ENCODE results near the gene CSTB.
A peak's percentile ranks its signal among the peaks of the same experiment; 100 is the strongest.

The CSTB gene

DNA sequence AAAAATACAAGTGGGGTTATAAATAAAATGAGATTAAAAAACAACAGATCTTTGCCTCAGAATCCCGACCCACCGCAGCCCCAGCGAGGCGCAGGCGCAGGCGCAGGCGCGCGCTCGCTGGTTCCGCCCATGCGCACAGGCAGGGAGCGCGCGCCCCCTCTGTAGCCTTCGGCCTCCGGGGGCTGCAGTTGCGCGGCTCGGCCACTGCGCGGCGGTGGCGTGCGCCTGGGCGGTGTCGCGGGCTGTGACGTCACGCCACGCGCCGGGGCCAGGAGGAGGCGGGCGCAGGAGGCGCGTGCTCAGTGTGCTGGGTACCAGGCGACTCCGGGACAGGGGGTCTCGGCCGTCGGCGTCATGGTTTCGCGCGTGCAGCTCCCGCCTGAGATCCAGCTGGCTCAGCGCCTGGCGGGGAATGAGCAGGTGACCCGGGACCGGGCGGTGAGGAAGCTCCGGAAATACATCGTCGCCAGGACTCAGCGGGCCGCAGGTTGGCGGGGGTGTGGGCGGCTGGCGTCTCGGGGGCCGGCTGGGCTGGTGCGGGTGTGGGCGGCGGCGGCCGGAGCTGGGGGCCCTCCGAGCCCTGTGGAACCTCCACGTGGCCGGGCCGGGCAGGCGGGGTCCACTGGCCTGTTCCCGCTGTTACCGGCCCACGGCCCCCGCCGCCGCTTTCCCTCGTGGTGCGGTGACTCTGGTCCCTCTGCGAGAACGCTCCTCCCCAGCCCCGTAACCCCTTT, 13.3 kb upstream of the CSTB start, which contains the start of gene RRP1:
TSS of gene RRP1 (plus strand) at position 302 of the 734 bp plus-strand sequence. CDS start at position 355, 53 bp downstream.
- DNase-seq = peak; percentile 93

DNA sequence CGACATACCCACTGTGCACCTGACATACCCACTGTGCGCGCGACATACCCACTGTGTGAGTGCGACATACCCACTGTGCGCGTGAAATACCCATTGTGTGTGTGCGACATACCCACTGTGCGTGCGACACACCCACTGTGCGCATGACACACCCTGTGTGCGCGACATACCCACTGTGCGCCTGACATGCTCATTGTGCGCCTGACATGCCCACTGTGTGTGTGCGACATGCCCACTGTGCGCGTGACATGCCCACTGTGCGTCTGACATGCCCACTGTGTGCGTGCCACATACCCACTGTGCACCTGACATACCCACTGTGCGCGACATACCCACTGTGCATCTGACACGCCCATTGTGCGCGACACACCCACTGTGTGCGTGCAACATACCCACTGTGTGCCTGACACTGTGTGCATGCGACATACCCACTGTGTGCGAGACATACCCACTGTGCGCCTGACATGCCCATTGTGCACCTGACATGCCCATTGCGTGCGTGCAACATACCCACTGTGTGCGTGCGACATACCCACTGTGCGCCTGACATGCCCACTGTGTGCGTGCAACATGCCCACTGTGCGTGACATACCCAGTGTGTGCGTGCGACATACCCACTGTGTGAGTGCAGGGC, 10.8 kb upstream of the CSTB start:
- DNase-seq = no peak

DNA sequence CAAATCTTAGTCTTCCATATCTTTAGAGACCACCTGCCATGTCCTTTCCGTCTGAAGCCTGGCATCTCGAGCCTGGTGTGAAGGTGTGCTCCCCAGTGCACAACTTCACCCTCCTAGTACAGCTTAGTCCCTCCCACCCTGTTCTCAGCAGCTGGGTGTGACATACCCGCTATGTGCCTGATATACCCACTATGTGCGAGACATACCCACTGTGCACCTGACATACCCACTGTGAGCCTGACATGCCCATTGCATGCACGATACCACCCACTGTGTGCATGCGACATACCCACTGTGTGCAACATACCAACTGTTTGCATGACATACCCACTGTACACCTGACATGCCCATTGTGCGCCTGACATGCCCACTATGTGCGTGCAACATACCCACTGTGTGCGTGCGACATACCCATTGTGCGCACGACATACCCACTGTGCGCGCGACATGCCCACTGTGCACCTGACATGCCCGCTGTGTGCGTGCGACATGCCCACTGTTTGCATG, 10.2 kb upstream of the CSTB start:
- DNase-seq = no peak

DNA sequence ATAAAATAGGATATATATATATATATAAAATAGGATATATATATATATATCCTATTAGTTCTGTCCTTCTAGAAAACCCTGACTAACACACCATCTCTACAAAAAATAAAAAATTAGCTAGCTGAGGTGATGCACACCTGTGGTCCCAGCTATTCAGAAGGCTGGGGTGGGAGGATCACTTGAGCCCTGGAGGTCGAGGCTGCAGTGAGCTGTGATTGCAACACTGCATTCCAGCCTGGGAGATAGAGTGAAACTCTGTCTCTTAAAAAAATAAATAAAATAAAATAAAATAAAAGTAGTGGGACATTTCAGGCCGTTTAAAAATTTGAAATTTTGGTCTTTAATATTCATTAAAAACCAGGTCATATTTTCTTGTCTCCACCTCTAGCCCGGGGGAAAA, 9.0 kb upstream of the CSTB start:
- no peak for DNase-seq

DNA sequence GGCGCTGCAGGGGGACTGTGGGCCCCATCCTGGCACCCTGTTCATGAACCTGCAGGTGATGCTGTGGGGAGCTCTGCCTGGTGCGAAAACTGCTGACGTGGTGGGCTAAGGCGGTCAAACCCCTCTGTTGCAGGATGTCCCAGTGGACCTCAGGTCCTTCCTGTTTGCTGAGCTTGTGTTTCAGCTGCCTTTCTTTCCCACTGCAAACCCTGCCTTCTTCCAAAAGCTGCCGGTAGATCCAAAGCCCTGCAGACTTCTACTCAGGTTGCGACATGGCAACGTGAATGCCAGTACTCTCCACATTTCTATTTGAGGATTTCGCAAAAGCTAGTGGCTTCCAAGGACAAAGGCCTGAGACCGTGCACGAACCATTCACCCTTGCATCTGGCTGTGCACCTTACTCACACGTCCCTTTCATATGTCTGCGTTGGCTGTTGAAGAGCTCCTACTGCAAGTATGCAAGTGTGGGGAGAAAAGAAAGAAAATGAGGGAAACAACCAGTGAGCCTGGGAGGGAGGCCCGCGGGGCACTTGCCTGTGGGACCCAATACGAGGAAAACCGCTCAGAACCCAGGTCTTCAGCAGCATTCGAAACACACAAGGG, 7.1 kb upstream of the CSTB start:
- DNase-seq = no peak

DNA sequence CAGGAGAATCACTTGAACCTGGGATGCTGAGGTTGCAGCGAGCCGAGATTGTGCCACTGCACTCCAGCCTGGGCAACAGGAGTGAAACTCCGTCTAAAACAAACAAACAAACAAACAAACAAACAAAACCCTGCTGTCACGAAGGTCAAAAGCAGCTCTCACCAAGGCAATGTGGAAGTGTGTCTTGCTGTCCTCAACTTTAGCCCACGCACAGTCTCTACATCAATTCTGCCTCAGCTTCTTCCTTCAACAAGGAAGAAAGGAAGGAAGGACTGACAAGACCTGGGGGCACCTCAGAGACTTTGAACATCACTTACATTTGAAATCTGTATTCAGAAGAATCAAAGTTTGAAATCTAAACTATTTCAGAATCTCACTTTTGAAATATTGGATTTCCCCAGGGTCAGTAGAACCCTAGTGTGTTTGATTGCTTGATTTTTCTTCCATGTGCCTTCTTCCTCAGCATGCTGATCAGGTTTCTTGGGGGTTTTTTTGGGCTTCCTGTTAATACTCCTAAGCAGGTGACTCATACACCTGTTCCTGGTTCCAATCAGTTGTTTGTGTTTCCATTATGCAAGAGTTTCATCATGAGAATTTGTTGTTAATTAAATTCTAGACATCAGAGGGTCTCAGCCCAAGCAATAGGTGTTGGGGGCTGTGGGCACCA, 6.5 kb upstream of the CSTB start:
- DNase-seq = no peak

DNA sequence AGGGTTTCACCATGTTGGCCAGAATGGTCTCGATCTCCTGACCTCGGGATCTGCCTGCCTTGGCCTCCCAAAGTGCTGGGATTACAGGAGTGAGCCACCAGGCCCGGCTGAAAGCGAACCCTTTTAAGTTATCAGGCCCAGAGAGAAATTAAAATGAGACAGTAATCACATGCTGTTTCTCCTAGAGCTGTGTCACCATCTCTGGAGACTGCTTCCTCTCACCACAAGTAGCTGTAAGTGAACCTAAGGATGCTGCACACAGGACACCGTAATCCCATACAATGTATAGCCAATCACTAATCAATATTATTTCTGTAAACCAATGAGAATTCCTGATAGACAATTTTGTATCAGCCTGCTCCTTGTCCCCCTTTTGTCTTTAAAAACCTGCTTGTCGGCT, 5.7 kb upstream of the CSTB start:
- DNase-seq = no peak

DNA sequence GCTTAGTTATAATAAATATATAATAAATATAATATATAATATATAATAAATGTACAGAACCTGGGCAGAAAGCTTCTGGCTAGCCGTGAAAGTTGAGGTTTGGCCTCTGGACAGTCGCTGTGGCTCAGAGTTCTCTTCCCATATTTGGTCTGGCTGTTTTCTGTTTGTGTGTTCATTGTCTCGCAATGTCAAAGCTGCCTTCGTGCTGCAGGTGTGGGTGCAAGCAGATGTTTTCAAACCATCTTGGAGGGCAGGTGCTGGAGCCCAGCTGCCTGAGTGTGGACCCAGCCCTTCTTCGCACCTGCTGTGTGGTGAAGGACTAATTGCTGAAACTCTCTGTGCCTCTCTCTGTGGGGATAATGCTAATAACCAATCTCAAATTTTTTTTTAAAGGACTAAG, 3.6 kb upstream of the CSTB start:
- DNase-seq = no peak

DNA sequence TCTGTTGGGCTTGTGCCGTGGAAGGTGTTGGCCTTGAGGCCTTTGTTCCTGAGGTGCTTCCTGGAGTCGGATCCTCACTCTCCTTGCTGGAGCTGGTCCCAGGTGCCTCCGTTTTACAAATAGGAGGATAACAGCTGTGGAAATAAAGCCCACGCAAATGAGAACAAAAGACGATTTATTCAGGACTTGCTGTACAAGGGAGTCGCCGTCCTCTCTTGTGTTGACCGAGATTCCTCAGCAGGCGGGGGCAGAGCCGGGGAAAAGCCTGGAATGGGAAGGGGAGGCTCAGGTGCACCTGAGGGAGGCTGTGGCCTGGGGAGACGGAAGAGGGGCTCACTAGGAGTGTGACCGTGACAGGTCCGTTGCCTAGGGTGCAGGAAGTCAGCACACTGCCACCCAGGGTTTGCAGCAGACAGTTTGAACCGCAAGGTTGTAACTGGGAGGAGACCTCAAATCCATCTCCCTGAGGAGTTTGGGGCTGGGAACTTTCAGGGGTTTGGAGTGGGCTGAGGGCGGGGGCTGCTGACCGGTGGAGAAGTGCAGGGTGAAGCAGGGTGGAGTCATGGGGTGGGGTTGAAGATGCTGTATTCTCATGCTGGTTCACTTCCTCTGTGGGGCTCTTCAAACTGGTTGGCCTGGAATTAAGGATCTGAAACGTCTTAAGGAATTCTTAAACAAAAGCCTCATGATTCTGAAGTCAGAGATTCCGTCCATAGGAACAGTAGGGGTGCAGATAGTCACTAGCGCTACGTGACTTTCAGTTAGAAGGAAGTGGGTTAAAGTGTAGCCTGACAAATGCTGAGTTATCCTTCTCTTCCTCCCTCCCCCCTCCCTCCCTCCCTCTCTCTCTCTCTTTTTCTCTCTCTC, 2.6 kb upstream of the CSTB start:
- no peak for DNase-seq

DNA sequence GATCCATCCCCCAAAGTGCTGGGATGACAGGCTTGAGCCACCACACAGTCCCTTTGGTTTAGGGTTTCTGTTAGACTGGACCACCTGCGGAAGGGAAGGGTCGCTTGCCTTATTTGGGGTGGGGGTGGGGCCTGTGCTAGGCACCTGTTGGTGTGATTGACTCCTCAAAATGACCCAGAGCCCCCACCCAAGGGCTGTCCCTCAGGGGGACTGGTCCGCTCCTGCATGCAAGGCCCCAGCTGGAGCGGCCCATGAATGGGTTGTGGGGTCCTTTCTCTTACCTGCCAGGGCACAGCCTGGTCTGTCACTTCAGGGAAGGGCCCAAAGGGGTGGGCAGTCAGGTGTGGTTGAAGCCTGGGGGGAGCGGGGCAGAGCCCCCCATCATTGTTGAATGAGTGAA, 1.8 kb upstream of the CSTB start:
- DNase-seq = no peak

DNA sequence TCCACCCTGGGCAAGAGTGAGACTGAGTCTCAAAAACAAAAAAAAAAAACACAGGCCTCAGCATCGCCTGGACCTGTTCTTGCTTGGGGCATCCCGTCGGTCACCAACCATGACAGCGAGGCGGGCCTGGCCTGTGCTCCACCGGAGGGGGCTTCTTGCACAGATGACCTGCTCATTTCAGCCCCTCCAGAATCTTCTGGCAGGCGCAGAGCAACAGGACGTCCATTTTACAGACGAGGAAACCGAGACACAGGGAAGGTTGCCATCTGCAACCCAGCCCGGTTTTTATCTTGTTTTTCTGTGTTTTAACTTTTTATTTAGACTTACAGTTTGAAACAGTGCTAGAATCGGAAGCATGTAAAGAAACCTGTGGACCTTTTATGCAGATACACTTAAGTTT, 918 bp downstream of the CSTB start:
- no peak for DNase-seq

DNA sequence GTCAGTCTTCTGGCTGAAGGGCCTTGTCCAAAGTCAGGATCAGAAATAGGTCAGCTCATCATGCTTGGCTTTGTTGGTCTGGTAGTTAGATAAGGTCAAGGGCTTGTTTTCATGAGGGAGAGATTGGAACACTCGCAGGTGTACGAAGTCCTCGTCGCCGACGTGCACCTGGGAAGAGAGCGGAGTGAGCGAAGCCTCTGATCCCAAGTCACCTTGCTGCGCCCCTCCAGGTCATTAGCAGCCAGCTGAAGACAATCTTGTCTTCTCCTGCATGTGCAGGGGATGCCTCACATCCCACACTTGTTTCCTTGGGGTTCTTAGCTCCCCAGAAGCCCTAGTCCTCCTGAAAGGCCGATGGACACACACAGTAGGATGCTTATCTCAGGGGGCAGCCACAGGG, 1.9 kb downstream of the CSTB start:
- DNase-seq = no peak

DNA sequence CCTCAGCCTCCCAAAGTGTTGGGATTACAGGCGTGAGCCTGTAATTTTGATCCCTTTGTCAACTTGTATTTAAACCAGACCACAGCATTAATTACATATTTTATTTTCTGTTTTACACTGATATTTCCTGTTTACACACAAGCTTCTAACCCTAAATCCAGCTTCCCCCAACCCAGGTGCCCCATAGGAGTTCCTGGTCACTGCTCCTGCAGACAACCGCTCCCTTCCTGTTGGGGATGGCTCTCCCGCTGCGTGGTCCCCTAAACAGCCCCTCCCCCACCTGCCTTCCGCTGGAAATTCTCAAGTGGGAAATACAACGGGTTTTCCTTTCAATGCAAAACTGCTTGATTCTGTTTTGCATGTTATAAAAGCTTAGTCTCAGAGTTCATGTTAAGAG, 3.7 kb downstream of the CSTB start:
- no peak for DNase-seq

DNA sequence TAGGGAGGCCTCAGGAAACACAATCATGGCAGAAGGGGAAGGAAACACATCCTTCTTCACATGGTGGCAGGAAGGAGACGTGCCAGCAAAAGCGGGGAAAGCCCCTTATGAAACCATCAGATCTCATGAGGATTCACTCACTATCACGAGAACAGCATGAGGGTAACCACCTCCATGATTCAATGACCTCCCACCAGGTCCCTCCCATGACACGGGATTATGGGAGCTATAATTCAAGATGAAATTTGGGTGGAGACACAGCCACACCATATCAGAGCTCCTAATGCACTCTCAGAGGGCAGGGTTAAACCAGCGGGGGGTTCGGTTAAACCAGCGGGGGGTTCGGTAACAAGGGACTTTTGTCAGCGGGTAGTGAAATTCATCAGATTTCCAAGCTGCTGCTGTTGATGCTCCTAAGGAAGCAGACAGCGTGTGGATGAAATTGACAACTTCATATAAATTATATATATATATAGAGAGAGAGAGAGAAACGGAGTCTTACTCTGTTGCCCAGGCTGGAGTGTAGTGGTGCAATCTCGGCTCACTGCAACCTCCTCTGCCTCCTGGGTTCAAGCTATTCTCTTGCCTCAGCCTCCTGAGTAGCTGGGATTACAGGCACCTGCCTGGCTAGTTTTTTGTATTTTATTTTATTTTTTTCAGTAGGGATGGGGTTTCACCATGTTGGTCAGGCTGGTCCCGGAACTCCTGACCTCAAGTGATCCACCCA, 4.2 kb downstream of the CSTB start:
- no peak for DNase-seq

DNA sequence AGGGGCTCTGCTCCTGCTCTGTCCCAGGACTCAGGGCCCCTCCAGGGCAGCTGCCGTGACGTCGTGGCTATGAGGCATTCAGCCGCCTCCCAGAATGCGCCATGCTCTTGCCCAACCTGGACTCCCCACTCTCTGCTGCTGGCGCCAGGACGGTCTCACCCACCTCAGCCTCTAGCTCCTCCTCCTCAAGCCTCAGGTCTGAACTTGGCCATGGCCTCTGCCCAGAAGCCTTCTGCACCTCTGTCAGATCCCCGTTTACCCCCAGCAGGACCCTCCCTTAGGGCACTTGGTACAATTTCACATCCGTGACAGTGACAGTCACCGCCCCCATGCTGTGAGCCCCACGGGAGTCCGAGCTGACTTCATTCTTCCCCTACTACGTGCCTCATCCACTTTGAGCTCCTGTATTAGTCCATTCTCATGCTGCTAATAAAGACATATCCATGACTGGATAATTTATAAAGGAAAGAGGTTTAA, 4.9 kb downstream of the CSTB start:
- DNase-seq = no peak

DNA sequence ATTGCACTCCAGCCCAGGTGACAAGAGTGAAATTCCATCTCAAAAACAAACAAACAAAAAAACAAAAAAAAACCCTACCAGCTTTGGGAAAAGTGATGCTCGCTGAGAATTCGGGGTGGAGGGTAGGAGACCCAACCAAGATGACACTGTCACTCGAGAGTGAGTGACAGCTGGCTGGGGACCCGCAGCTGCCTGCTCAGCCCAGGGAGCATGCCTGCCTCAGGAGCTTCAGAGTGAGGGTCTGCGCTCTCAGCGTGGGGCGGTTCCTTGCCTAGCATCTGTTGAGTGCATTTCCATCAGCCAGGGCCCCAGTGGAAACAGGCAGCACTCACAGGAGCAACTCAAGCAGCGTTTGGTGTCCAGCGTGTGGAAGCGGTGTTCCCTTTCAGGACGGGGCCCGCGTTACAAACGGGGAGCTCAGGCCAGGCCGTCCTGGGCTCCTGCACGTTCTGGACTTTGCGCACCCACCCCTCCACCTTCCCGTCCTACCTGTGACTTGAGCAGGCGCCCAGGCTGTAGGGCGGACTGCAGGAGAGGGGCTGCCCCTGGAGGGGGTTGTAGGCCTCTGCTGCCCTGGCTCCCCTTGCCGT, 5.9 kb downstream of the CSTB start:
- no peak for DNase-seq

DNA sequence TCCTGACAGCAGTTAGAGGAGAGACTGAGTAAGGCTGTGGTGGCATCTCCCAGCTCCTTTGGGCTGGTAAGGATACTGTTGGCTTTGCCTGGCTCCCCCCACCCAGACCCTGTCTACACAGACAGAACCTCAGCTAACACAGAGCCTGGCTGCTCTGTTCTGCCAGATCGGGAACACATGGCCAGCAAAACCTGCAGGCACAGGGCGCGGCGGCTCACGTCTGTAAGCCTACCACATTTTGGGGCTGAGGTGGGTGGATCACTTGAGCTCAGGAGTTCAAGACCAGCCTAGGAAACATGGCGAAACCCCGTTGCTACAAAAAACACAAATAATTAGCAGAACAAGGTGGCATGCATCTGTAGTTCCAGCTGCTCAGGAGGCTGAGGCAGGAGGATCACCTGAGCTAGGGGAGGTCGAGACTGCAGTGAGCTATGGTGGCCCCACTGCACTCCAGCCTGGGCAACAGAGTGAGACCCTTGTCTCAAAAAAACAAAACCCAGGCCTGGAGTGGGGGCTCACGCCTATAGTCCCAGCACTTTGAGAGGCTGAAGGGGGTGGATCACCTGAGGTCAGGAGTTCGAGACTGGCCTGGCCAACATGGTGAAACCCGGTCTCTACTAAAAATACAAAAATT, 6.7 kb downstream of the CSTB start:
- no peak for DNase-seq

DNA sequence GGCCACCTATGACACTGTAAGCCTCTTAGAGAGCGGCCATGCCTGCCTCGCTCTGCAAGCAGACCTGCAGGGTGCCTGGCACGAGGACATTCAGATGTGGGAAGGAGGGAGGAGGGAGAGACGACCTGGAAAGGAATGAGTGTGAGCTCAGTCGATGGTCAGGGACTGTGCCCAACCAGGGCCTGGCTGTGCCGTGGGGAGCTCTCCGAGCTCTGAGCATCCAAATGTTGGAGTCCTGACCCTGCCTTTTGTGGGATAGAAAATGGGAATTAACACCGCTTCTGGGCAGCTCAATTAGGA, 7.3 kb downstream of the CSTB start:
- no peak for DNase-seq

DNA sequence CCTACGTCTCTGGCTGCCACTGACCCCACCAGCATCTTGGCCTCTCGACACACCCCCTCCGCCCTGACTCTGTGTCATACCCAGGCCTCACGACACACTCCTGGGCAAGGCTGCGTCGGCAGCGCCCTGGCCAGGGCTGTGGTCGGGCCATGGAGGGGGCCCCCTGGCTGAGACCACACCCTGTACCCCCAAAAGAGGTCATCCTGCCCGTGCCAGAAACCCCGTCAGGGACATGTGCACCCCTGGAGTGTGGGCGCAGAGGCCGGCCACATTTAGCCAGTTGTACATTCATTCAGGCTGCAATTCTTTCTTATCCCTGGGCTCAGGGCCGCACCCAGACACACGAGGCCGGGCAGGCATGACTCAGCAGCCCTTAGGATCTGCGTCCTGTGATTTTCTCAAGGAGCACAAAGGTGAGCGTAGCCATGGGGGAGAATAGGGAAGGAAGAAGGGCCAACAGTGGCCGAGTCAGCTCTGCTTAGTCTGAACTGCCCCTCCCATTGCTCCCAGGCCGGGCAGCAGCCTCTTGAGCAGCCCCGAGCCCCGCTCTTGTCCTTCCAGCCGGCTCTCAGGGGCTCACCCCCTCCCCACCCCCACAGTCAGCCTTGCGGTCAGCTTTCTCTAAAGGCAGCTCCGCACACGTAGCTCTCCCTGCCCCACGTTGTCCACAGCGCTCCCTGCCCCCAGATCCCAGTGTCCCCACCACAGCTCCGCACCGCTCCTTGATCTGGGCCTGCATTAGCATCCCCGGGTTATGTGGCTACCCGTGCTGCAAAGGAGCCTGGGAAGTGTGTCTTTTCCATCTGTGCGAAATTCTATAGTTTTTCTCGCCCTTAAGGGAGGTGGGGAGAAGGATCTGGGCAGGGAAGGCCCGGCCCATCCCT, 7.9 kb downstream of the CSTB start:
- DNase-seq = no peak

DNA sequence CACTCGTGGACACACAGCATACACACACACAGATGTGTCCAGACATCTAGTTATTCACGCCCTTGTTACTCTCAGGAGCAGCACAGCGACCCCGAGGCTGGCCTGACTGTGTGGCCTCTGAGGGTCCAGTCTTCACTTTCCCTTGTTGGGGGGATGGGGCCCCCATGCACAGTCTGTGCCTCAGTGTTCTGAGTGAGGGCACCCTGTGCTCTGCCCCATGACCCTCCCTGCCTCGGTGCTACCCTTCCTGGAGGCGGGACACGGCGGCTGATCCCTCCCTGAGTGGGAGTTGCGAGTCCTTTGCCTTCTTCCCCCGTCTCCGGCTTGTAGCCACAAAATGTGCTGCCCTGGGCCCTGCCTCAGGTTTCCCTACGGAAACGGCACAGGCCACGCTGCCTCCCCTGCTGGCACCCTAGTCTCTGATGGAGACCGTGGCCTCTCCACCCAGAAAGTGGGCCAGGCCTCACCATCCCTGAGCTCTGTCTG, 8.6 kb downstream of the CSTB start:
- DNase-seq = no peak

All from stimulated activated CD4-positive, alpha-beta T cell treated with anti-CD3 and anti-CD28 coated beads, Interleukin-4, amount 100 ng/mL, for 1 hour (primary cell).